IPS-18a (cell line): ENCODE results near the gene KCNJ6.

Experiments
- H3K27ac ChIP-seq: one replicate; pipeline ENCODE4 v1.5.1; 2013; ENCODE audit warnings: low read length
- H3K27me3 ChIP-seq: one replicate; pipeline ENCODE4 v1.6.1; 2013; ENCODE audit warnings: mild to moderate bottlenecking, low read length; ENCODE audit not compliant: control insufficient read depth, insufficient read depth
- H3K36me3 ChIP-seq: one replicate; pipeline ENCODE4 v1.6.1; 2013; ENCODE audit warnings: low read depth, low read length; ENCODE audit not compliant: control insufficient read depth
- H3K4me1 ChIP-seq: one replicate; pipeline ENCODE4 v1.6.1; 2013; ENCODE audit warnings: low read depth, low read length; ENCODE audit not compliant: control insufficient read depth
- H3K4me3 ChIP-seq: one replicate; pipeline ENCODE4 v1.5.1; 2013; ENCODE audit warnings: low read length
- H3K9ac ChIP-seq: one replicate; pipeline ENCODE4 v1.6.1; 2013; ENCODE audit warnings: mild to moderate bottlenecking, low read length, moderate library complexity
- H3K9me3 ChIP-seq: one replicate; pipeline ENCODE4 v1.6.1; 2013; ENCODE audit warnings: low read depth, low read length; ENCODE audit not compliant: control insufficient read depth

KCNJ6 gene

GRCh38 chr21:37626320-37626719 is 289.9 kb downstream of the KCNJ6 start:
- Histone ChIP-seq H3K36me3 (no peaks in the 10 kb centered on the region), H3K27me3 (no peaks in the 10 kb centered on the region), H3K4me1 (peaks cover 17% of the 10 kb centered on the region), H3K9me3 (no peaks in the 10 kb centered on the region), H3K4me3 (no peak overlapping the region), H3K9ac (no peak overlapping the region), H3K27ac (no peak overlapping the region)

- no peak overlapping the region for H3K27ac ChIP-seq
- no peaks in the 10 kb centered on the region for H3K9me3 ChIP-seq
- no peaks in the 10 kb centered on the region for H3K36me3 ChIP-seq
- peaks cover 8% of the 10 kb centered on the region for H3K4me1 ChIP-seq
- H3K9ac ChIP-seq, result no peak overlapping the region
- no peaks in the 10 kb centered on the region for H3K27me3 ChIP-seq
- no peak overlapping the region for H3K4me3 ChIP-seq
Measured at GRCh38 chr21:37623689-37624088, 292.6 kb downstream of the KCNJ6 start.

DNA sequence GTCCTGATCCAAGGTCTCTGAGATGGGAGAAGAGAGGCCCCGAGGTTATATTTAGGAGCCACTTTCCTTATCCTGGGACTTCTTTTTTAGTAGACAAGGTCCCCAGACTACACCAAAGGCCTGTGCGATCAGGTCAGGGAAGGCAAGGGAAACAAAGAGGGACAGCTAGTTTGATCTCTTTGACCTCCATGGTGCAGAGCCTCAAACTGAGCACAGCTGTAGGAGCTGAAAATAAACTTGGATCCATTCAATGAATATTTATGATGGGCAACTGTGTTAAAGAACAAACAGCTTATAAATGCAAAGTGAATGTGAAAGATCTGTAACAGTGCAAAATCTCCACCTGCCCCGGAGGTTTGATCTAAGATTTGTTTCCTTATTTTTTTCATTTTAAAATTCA is 293.1 kb downstream of the KCNJ6 start:
- no peaks in the 10 kb centered on the region for H3K36me3 ChIP-seq

GRCh38 chr21:37622755-37623154 is 293.5 kb downstream of the KCNJ6 start:
- no peaks in the 10 kb centered on the region for H3K36me3 ChIP-seq
- H3K27ac ChIP-seq, result no peak overlapping the region
- no peaks in the 10 kb centered on the region for H3K27me3 ChIP-seq
- H3K9me3 ChIP-seq, result no peaks in the 10 kb centered on the region
- H3K4me3 ChIP-seq, result no peak overlapping the region
- H3K9ac ChIP-seq, result no peak overlapping the region
- H3K4me1 ChIP-seq, result peaks cover 8% of the 10 kb centered on the region

More for the DNA sequence above, 293.1 kb downstream of the KCNJ6 start:
- Histone ChIP-seq H3K4me3 (no peak overlapping the region), H3K9me3 (no peaks in the 10 kb centered on the region), H3K9ac (no peak overlapping the region), H3K4me1 (peaks cover 8% of the 10 kb centered on the region), H3K27ac (no peak overlapping the region), H3K27me3 (no peaks in the 10 kb centered on the region)

GRCh38 chr21:37620401-37620800 is 295.9 kb downstream of the KCNJ6 start:
- Histone ChIP-seq H3K9me3 (no peaks in the 10 kb centered on the region), H3K9ac (no peak overlapping the region), H3K27me3 (no peaks in the 10 kb centered on the region), H3K4me3 (no peak overlapping the region), H3K27ac (no peak overlapping the region), H3K4me1 (peaks cover 3% of the 10 kb centered on the region), H3K36me3 (no peaks in the 10 kb centered on the region)

DNA sequence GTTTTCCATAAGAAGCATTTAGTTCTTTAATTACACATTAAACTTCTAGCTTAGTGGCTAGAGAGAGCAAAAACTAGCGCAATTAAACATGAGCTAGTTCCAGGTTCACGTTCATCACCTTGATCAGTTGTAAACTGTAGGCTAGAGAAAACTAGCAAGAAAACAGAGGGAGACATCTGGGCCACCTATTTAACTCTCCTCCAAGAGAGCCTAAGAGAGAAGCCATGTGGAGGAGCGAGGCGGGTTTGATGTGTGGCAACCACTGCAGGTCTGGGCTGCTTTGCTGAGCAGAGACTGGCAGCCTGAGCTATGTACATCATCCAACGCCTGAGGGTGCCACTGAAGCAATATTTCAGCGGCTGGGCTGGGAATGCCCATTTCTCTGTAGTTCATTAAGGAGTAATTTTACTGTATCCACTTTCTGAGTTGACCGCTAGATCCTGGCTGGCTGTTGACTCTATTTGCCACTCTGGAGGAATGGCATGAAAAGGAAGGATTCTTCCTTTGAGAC is 296.7 kb downstream of the KCNJ6 start:
- no peaks in the 10 kb centered on the region for H3K9me3 ChIP-seq
- no peak overlapping the region for H3K9ac ChIP-seq
- no peaks in the 10 kb centered on the region for H3K4me1 ChIP-seq
- H3K27ac ChIP-seq, result no peak overlapping the region
- H3K4me3 ChIP-seq, result no peak overlapping the region
- no peaks in the 10 kb centered on the region for H3K36me3 ChIP-seq
- H3K27me3 ChIP-seq, result no peaks in the 10 kb centered on the region

DNA sequence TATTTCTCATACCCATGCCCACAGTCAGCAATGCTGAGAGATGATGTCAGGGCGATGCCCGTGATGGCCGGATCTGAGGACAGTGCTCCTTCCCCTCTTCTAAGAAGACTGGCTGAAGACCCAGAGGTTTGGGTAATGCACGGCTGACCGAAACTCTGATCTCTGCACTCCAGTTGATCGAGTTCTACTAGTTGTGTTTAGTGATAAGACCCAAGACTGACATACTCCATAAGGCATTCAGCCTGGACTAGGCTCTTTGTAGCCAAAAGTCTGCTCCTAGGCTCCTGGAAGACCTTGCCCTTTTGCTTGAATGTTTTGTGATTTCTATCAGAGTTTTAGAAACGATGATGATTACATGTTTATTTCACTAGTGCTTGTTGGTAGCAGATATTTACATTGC is 298.2 kb downstream of the KCNJ6 start:
- no peaks in the 10 kb centered on the region for H3K27me3 ChIP-seq
- no peak overlapping the region for H3K4me3 ChIP-seq
- H3K4me1 ChIP-seq, result no peaks in the 10 kb centered on the region

DNA sequence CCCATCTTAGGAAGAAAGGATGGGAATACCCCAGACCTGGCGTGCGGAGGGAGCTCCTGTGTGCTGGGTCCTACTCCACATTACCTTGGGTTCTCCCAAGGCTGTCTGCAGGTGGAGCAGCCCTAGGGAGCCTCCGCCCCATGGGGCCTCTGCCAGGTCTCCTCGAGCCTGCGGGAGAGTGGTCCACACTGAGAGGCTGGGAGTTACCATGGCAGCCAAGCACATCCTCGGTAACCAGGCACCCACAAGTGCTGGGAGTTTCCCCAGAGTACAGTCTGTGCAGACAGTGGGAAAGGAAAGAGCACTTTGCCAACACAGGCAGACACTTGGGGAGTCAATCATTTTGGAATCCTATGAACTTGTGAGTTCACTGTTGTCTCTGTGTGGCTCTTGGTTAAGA is 300.3 kb downstream of the KCNJ6 start:
- H3K9ac ChIP-seq, result no peak overlapping the region
- H3K27me3 ChIP-seq, result no peaks in the 10 kb centered on the region
- no peaks in the 10 kb centered on the region for H3K4me1 ChIP-seq
- H3K9me3 ChIP-seq, result no peaks in the 10 kb centered on the region
- H3K27ac ChIP-seq, result no peak overlapping the region
- no peaks in the 10 kb centered on the region for H3K36me3 ChIP-seq
- H3K4me3 ChIP-seq, result no peak overlapping the region

More for the DNA sequence above, 298.2 kb downstream of the KCNJ6 start:
- no peaks in the 10 kb centered on the region for H3K9me3 ChIP-seq
- H3K36me3 ChIP-seq, result no peaks in the 10 kb centered on the region
- no peak overlapping the region for H3K27ac ChIP-seq
- no peak overlapping the region for H3K9ac ChIP-seq

- Histone ChIP-seq H3K27ac (no peak overlapping the region), H3K4me1 (no peaks in the 10 kb centered on the region), H3K27me3 (no peaks in the 10 kb centered on the region), H3K4me3 (no peak overlapping the region), H3K9me3 (no peaks in the 10 kb centered on the region), H3K9ac (no peak overlapping the region), H3K36me3 (no peaks in the 10 kb centered on the region)
Measured at GRCh38 chr21:37614351-37614875, 301.8 kb downstream of the KCNJ6 start.

GRCh38 chr21:37607081-37607480 is 309.2 kb downstream of the KCNJ6 start:
- Histone ChIP-seq H3K36me3 (no peaks in the 10 kb centered on the region), H3K9ac (no peak overlapping the region), H3K4me3 (no peak overlapping the region), H3K27ac (no peak overlapping the region), H3K9me3 (no peaks in the 10 kb centered on the region), H3K27me3 (no peaks in the 10 kb centered on the region), H3K4me1 (no peaks in the 10 kb centered on the region)

DNA sequence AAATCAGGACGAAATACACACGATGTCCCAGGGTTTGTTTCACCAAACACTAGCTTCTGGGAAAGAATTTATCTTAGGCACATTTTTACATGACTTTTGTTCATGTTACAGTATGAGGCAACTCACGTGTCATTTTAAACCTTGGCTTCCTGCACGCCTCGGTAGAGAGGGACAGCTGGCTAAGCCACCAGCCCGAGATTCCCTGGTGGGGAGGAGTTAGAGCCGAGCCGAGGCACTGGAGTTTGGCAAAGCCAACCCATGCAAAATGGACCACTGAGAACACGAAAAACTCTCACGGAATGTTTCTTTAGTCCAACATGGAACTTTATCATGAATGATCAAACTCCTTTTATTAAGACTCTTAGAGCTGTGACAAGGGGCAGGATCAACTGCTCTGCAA is 309.7 kb downstream of the KCNJ6 start:
- H3K9me3 ChIP-seq, result no peaks in the 10 kb centered on the region
- no peaks in the 10 kb centered on the region for H3K27me3 ChIP-seq
- H3K4me1 ChIP-seq, result no peaks in the 10 kb centered on the region
- no peak overlapping the region for H3K27ac ChIP-seq
- H3K4me3 ChIP-seq, result no peak overlapping the region
- H3K36me3 ChIP-seq, result no peaks in the 10 kb centered on the region
- no peak overlapping the region for H3K9ac ChIP-seq

DNA sequence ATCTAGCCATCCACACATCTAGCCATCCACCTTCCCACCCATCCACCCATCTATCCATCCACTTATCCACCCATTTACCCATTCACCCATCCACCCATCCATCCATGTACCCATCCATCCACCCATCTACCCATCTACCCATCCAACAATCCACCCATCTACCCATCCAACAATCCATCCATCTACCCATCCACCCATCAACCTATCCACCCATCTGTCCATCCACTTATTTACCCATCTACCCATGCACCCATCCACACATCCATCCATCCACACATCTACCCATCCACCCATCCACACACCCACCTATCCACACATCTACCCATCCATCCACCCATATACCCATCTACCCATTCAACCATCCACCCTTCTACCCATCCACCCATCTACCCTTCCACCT is 311.3 kb downstream of the KCNJ6 start:
- H3K4me3 ChIP-seq, result no peak overlapping the region
- no peaks in the 10 kb centered on the region for H3K4me1 ChIP-seq
- H3K27ac ChIP-seq, result no peak overlapping the region
- no peaks in the 10 kb centered on the region for H3K27me3 ChIP-seq
- no peak overlapping the region for H3K9ac ChIP-seq
- no peaks in the 10 kb centered on the region for H3K36me3 ChIP-seq
- no peaks in the 10 kb centered on the region for H3K9me3 ChIP-seq
